Mucosa of stomach (tissue), 1 donor: ENCODE data around the gene GALNS.
A peak's percentile ranks its signal among the peaks of the same experiment; 100 is the strongest.

Experiments
- H3K27me3 ChIP-seq: one replicate; pipeline ENCODE4 v1.7.0; 2013; ENCODE audit warnings: mild to moderate bottlenecking, low read length; ENCODE audit not compliant: control insufficient read depth, insufficient read depth
- H3K36me3 ChIP-seq: one replicate; pipeline ENCODE4 v1.7.0; 2013; ENCODE audit warnings: low read length; ENCODE audit not compliant: control insufficient read depth, insufficient read depth
- H3K4me1 ChIP-seq: one replicate; pipeline ENCODE4 v1.7.0; 2013; ENCODE audit warnings: mild to moderate bottlenecking, low read length; ENCODE audit not compliant: control insufficient read depth, insufficient read depth
- H3K4me3 ChIP-seq: one replicate; pipeline ENCODE4 v1.7.0; 2013; ENCODE audit warnings: low read length
- H3K9ac ChIP-seq: one replicate; pipeline ENCODE4 v1.7.0; 2013; ENCODE audit warnings: mild to moderate bottlenecking, low read length, moderate library complexity
- H3K9me3 ChIP-seq: one replicate; pipeline ENCODE4 v1.7.0; 2013; ENCODE audit warnings: mild to moderate bottlenecking, low read length, moderate library complexity; ENCODE audit not compliant: control insufficient read depth
- donor health status: Pancreatic carcinoma.

Gene GALNS

GRCh38 chr16:88813269-88814143, 43.2 kb downstream of the GALNS start:
- Histone ChIP-seq H3K36me3 (no peaks in the 10 kb centered on the region), H3K4me1 (peaks cover 32% of the 10 kb centered on the region), H3K27me3 (no peaks in the 10 kb centered on the region), H3K4me3 (no peak overlapping the region), H3K9me3 (no peaks in the 10 kb centered on the region), H3K9ac (no peak overlapping the region)

- Histone ChIP-seq H3K9me3 (no peaks in the 10 kb centered on the region), H3K4me1 (peaks cover 32% of the 10 kb centered on the region), H3K36me3 (no peaks in the 10 kb centered on the region), H3K9ac (peak overlapping the region; percentile 43), H3K4me3 (peak overlapping the region; percentile 8), H3K27me3 (no peaks in the 10 kb centered on the region)
Observed at GRCh38 chr16:88812513-88813268, 44.1 kb downstream of the GALNS start.

- peak within 1 kb of the TSS; percentile 43 for H3K4me3 ChIP-seq
- H3K36me3 ChIP-seq, result no peaks in the 10 kb centered on the region
- H3K9ac ChIP-seq, result peak within 1 kb of the TSS; percentile 78
- H3K9me3 ChIP-seq, result no peaks in the 10 kb centered on the region
- H3K4me1 ChIP-seq, result peaks cover 32% of the 10 kb centered on the region
- H3K27me3 ChIP-seq, result no peaks in the 10 kb centered on the region
Observed at GRCh38 chr16:88811769-88812512, 44.8 kb downstream of the GALNS start, which contains the start of gene APRT. Gene APRT (minus strand): TSS chr16:88811928. CDS start chr16:88811899, 29 bp downstream.

- Histone ChIP-seq H3K4me1 (peaks cover 30% of the 10 kb centered on the region), H3K9ac (peak overlapping the region; percentile 78)
Observed at GRCh38 chr16:88810912-88811768, 45.6 kb downstream of the GALNS start.

GRCh38 chr16:88810166-88810911, 46.4 kb downstream of the GALNS start:
- no peaks in the 10 kb centered on the region for H3K9me3 ChIP-seq
- H3K4me3 ChIP-seq, result peak overlapping the region; percentile 43
- peak overlapping the region; percentile 78 for H3K9ac ChIP-seq
- no peaks in the 10 kb centered on the region for H3K27me3 ChIP-seq
- peaks cover 27% of the 10 kb centered on the region for H3K4me1 ChIP-seq
- no peaks in the 10 kb centered on the region for H3K36me3 ChIP-seq

More at GRCh38 chr16:88810912-88811768, 45.6 kb downstream of the GALNS start:
- H3K4me3 ChIP-seq, result peak overlapping the region; percentile 43
- H3K27me3 ChIP-seq, result no peaks in the 10 kb centered on the region
- no peaks in the 10 kb centered on the region for H3K9me3 ChIP-seq
- no peaks in the 10 kb centered on the region for H3K36me3 ChIP-seq

- peaks cover 31% of the 10 kb centered on the region for H3K4me1 ChIP-seq
Observed at GRCh38 chr16:88809676-88810165, 47.0 kb downstream of the GALNS start.

GRCh38 chr16:88809068-88809675, 47.6 kb downstream of the GALNS start:
- H3K4me3 ChIP-seq, result no peak overlapping the region
- H3K9ac ChIP-seq, result no peak overlapping the region
- H3K9me3 ChIP-seq, result no peaks in the 10 kb centered on the region
- H3K4me1 ChIP-seq, result peaks cover 37% of the 10 kb centered on the region
- no peaks in the 10 kb centered on the region for H3K27me3 ChIP-seq
- no peaks in the 10 kb centered on the region for H3K36me3 ChIP-seq

More at GRCh38 chr16:88809676-88810165, 47.0 kb downstream of the GALNS start:
- Histone ChIP-seq H3K36me3 (no peaks in the 10 kb centered on the region), H3K27me3 (no peaks in the 10 kb centered on the region), H3K9ac (peak overlapping the region; percentile 78), H3K9me3 (no peaks in the 10 kb centered on the region), H3K4me3 (no peak overlapping the region)

GRCh38 chr16:88807626-88808453, 48.9 kb downstream of the GALNS start:
- Histone ChIP-seq H3K9ac (no peak overlapping the region), H3K9me3 (no peaks in the 10 kb centered on the region), H3K4me3 (no peak overlapping the region), H3K4me1 (peaks cover 32% of the 10 kb centered on the region), H3K27me3 (no peaks in the 10 kb centered on the region), H3K36me3 (no peaks in the 10 kb centered on the region)

GRCh38 chr16:88807142-88807625, 49.6 kb downstream of the GALNS start:
- H3K27me3 ChIP-seq, result no peaks in the 10 kb centered on the region
- H3K36me3 ChIP-seq, result no peaks in the 10 kb centered on the region

More at GRCh38 chr16:88807142-88807625, 49.6 kb downstream of the GALNS start:
- Histone ChIP-seq H3K9me3 (no peaks in the 10 kb centered on the region), H3K9ac (no peak overlapping the region), H3K4me3 (no peak overlapping the region), H3K4me1 (peaks cover 27% of the 10 kb centered on the region)
